Measurements from ENCODE around the gene ATF7.

DNA sequence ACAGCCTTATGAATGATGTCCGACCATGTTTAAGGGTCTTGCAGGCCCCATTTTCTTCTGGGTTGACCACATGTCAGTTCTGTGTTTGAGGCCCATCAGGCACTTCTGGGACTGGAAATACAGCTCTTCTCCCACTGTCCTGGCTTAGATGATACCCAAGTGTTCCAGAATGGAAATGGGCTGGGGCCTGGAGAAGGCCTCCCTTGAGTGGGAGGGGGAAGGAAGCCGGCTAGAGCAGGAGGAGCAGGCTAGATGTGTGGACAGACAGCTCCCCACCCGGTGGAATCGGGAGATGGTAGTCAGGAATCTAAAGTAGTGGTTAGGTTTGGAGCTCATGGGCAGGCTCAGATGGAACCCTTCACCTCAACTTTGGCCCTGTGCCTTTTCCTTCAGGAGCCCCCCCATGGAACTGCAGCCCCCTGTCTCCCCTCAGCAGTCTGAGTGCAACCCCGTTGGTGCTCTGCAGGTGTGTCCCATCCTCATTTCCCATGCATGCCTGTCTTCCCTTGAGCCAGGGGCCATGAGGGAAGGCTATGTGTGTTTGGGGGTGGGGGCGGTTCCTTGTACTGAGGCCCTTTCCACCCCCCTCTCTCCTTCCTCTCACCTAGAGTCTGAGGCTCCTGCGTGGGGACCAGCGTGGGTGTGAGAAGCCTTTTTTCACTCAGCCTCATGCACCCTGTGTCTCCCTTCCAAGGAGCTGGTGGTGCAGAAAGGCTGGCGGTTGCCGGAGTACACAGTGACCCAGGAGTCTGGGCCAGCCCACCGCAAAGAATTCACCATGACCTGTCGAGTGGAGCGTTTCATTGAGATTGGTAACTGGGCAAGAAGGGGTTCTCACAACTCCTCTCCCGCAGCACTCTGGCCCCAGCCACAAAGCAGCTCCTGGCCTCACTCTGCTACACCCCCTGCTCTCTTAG lies 121.9 kb downstream of the ATF7 start:
- no peak for TF ChIP-seq CTCF (IDR thresholded peaks at IDR 0.05; ENCODE audit: low read length)
- TF ChIP-seq EZH2 (IDR thresholded peaks at IDR 0.05; ENCODE audit: borderline replicate concordance, low read length): no peak
